ENCODE data around the gene DEFB132.
A peak's percentile ranks its signal among the peaks of the same experiment; 100 is the strongest.
"Not testable (repeated sequence)": the region's sequence is repeated elsewhere in the genome, so short reads cannot be mapped to it uniquely, and the experiment has no call there.

The DEFB132 gene, protein sequence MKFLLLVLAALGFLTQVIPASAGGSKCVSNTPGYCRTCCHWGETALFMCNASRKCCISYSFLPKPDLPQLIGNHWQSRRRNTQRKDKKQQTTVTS

GRCh38 chr20:257419-257818 is at the start of gene DEFB132:
DEFB132 (plus strand) TSS chr20:257724; CDS start chr20:257779, 55 bp downstream.
- no peak for DNase-seq

GRCh38 chr20:208942-209566 is 48.5 kb upstream of the DEFB132 start:
- peak; percentile 72 for DNase-seq

DNA sequence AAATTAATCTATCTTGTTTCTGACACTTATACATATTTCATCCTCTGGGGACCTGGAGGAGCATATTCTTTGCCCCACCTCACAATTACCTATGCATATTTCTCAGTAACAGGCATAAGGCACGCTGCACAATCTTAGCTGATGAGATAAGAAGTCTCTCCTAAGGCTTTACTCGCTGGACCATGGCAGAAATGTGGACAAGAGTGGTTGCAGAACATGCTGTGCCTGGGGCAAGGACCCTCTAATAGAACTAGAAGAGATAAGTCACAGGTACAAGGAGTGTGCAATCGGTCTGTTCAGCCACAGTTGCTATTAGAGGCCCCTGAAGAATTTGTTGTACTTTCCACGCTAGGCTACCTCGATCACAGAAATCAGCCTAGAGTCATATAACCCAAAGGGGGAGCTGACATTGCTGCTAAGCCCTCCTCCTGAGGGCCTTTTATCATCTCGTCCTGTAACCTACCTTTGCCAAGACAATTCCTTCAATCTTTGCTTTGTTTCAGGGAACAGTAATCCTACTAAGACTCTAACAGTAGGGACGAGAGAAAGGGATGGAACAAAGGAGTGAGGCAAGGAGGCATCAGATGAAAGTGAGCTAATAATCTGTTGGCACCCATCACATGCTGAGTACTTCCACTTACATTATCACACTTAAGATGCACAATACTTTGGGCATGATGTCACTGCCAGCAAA is 46.6 kb upstream of the DEFB132 start:
- DNase-seq, result no peak

- DNase-seq, result no peak
Observed at GRCh38 chr20:214383-214782, 43.1 kb upstream of the DEFB132 start.

DNA sequence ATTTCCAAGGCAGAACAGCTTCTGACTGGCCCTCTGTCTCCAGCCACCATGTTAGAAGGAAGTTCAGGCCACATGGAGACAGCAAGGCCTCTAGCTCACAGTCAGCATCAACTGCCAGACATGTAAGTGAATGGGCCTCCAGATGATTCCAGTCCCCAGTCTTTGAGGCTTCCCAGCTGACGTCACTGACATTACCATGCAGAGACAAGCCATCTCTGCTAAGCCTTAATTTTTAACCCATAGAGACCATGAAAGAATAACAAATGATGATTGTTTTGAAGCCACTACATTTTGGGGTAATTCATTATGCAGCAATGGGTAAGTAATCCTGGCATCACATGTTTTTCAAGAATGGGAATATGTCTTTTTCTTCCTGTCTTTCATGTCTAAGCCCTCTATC is 41.7 kb upstream of the DEFB132 start:
- DNase-seq, result no peak

DNA sequence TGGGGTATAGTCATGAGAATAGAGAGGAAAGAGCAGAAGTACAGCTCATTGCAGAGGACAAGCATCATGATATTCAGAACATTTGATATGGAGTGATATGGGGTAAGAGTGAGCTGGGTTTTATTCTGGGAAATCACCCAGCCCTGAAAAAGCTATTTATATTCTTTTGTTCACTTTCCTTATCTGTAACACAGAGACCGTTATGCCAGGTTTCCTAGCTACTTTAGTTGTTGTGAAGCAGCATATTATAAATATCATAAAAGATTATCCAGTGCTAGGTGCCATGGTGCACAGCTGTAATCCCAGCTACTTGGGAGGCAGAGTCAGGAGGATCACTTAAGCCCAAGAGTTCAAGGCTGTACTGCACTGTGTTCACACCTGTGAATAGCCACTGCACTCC is 40.3 kb upstream of the DEFB132 start:
- no peak for DNase-seq

- DNase-seq, result no peak
Observed at GRCh38 chr20:219290-220115, 38.0 kb upstream of the DEFB132 start.

- DNase-seq, result no peak
Observed at GRCh38 chr20:221258-221830, 36.2 kb upstream of the DEFB132 start.

DNA sequence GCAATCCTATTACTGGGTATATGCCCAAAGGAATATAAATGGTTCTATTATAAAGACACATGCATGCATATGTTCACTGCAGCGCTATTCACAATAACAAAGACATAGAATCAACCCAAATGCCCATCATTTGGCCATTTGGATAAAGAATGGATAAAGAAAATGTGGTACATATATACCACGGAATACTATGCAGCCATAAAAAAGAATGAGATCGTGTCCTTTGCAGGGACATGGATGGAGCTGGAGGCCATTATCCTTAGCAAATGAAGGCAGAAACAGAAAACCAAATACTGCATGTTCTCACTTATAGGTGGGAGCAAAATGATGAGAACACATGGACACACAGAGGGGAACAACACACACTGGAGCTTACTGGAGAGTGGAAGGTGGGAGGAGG is 31.6 kb upstream of the DEFB132 start:
- not testable (repeated sequence) for DNase-seq

GRCh38 chr20:226958-227357 is 30.6 kb upstream of the DEFB132 start, which contains the start of gene DEFB129:
DEFB129 (plus strand) TSS chr20:227258; CDS start chr20:227289, 31 bp downstream.
- no peak for DNase-seq

DNA sequence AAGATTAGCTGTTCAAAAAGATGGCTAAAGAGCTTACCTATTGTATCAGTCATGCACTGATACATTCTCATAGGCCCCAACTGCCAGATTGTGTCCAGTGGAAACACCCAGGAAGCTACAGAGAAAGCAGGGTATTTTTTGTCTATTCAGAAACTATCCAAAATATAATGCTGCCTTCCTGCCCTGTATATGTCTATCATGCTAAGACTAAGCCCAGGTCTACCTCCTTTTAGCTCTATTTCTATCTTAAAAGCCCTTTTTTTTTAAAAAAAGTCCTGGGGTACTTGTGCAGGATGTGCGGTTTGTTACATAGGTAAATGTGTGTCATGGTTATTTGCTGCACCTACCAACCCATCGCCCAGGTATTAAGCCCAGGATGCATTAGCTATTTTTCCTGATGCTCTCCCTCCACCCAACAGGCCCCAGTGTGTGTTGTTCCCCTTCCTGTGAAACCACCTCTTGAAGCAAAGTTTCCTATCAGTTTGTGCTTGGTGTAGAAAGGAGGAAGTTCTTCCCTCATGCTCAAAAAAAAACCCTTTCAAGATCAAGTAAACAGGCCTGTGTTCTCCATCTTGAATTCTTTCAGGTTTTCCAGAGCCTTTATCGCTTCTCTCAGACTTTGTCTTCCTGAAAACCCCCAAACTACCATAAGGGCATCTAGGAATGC is 30.0 kb upstream of the DEFB132 start:
- DNase-seq, result peak; percentile 41

- peak; percentile 15 for DNase-seq
Observed at GRCh38 chr20:235891-236290, 21.6 kb upstream of the DEFB132 start.

GRCh38 chr20:237489-237888 is 20.0 kb upstream of the DEFB132 start:
- DNase-seq, result peak; percentile 92

DNA sequence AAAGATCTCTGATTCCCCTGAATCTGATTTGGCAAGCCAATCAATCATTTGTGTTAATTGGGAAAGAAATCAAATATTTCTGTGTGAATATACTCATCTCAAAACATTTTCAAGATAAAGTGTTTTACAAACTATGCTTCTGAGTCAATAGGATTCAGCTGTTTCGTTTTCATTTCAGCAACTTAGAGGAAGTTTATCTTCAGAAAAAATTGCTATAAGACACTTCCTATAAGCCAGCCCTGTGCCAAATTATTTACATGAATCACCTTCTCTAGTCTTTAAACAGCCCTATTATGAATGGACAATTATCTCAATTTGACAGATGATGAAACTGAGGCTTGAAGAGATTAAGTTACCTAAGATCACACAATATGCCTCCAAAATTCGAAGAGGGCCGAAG is 19.6 kb upstream of the DEFB132 start:
- DNase-seq, result peak; percentile 82

DNA sequence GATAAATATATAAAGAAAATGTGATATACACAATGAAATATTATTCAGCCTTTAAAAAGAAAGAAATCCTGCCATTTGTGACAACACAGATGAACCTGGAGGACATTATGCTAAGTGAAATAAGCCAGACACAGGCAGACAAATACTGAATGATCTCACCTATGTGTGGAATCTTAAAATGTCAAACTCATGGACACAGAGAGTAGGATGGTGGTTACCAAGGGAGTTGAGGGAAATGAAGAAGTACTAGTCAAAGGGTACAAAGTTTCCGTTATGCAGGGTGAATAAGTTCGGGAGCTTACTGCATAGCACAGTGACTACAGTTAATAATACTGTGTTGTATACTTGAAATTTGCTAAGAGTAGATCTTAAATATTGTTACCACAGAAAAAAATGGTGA is 14.6 kb upstream of the DEFB132 start:
- DNase-seq, result peak; percentile 24

GRCh38 chr20:251354-251753 is 6.2 kb upstream of the DEFB132 start:
- no peak for DNase-seq

GRCh38 chr20:252801-253200 is 4.7 kb upstream of the DEFB132 start:
- no peak for DNase-seq

GRCh38 chr20:253447-253846 is 4.1 kb upstream of the DEFB132 start:
- DNase-seq, result not testable (repeated sequence)

DNA sequence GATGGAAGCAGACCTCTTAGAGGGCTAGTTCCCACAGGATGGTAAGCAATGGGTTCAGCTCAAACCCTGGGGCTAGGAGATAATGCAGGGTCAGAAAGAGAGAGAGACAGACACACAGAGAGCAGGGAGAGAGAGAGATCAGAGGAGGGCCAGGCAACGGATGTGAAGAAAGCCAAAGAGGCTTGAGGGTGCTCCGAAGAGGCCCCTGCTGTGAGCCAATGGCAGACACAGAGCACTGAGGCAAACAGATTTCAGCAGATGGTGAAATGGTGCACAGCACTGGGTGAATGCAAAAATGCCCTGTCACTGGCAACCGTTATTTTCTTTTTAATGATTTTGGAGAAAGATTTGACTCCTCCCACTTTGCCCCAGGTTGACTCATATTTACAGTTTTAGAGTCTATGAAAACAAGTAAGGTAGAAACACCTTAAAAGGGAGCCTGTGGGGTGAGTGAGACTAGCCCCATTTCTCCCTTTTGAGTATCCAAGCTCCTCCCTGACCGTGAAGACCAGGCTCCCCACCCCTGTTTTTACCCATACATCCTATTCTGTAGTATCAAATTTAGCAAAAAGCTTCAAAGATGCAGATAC is 840 bp downstream of the DEFB132 start:
- no peak for DNase-seq

DNA sequence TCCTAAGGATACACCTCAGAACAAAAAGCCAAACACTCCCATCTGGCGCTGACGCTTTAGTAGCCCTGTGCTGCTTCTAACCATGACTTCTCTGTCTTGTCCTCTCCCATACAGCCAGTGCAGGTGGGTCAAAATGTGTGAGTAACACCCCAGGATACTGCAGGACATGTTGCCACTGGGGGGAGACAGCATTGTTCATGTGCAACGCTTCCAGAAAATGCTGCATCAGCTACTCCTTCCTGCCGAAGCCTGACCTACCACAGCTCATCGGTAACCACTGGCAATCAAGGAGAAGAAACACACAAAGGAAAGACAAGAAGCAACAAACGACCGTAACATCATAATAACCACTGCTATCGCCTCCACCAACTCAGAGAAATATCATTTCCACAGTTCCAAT is 1.4 kb downstream of the DEFB132 start:
- DNase-seq, result no peak

- DNase-seq, result peak; percentile 46
Observed at GRCh38 chr20:259981-260380, 2.5 kb downstream of the DEFB132 start.

DNA sequence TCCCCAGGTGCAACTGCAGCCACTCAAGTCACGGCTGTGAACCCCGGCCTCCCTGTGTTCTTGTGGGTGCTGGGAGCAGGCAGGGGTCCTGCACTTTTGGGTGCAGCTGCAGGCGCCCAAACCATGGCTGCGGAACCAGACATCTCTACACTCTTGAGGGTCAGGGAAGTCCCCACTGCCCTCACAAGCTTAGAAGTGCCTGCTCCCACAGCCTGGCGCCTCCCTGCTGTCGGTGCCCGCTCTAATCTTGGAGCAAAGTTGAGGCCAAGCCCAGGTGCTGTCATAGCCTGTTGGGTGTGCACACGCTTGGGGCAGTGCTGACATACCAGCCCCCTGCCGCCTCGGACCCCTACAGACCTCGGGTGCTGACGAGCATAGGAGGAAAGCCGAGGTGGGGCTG is 6.2 kb downstream of the DEFB132 start:
- DNase-seq, result no peak

Data from suppressor macrophage treated with lipopolysaccharide for 4 hours (primary cell).